Amniotic epithelial cell (primary cell): ENCODE measurements around the gene DNAJC10.

Source experiments
- DNase-seq: peaks from one replicate; pipeline ENCODE4 v3.0.0-alpha.2; 2010; ENCODE audit warnings: low read depth

The DNAJC10 gene

DNA sequence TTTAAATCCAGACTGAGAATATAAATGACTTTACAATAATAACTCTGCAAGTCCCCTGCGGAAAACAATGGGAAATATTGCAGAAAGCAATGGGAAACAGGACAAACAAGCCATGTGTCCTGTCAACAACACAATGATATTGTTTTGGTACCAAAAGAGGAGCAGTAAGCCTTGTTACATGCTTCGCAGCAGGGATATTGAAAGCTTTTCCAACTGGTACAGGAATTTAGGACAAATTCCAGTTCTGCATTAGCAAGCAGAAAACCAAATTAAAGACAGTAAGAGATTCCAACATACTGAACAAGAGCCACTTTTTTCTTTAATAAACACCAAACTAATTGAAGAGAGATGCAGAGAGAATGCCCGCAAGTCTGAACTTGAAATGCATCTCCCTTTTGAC, 120.4 kb downstream of the DNAJC10 start:
- no peak for DNase-seq
